Endothelial cell of umbilical vein (primary cell): ENCODE results near the gene CAPN5. TPM values are rescaled to one million over a fixed set of nuclear protein-coding genes. Genes with fewer than 3 reads are reported as not detected.

Experiments used
- BruUV-seq: library from RNA; stranded (reverse); fragments of 400-500 nt; replicated peaks from 2 replicates; lab custom pipeline; 2021; lab: Mats Ljungman, UMichigan
- CTCF ChIA-PET: fragments of 300-600, 350-600 bp; sonication (Branson Sonifier 250); formaldehyde crosslinking; loops from one replicate; lab custom pipeline; 2021; ENCODE audit warnings: antibody characterized with exemption, inconsistent platforms; lab: Charles Lee
- POLR2A ChIA-PET: fragments of 300-600, 350-600 bp; sonication (Branson Sonifier 250); formaldehyde crosslinking; loops from one replicate; lab custom pipeline; 2021; ENCODE audit warnings: antibody characterized with exemption, inconsistent platforms; lab: Charles Lee
- DNase-seq: peaks from one replicate; pipeline ENCODE4 v3.0.0-alpha.2; 2011; ENCODE audit warnings: low read depth, low spot score
- FAIRE-seq: peaks from 2 replicates; lab custom pipeline; 2011; peaks lifted over from hg19 to GRCh38; lab: Jason Lieb, UNC
- H2AFZ ChIP-seq: 2 replicates; pipeline ENCODE4 v1.6.0; 2012; ENCODE audit warnings: low read depth, low read length, control low read depth, inconsistent platforms
- H3K27ac ChIP-seq: 2 replicates; pipeline ENCODE4 v1.5.1; 2011; ENCODE audit warnings: low read depth, mild to moderate bottlenecking, control low read depth, low read length, moderate library complexity; ENCODE audit not compliant: insufficient read depth
- H3K27me3 ChIP-seq, 2 experiments: 2 replicates each; pipeline versions ENCODE4 v1.6.0 to v1.6.1; 2011; ENCODE audit warnings: low read length in 2 of 2, mixed read lengths in 1 of 2; ENCODE audit not compliant: control insufficient read depth in 2 of 2, insufficient read depth in 2 of 2
- H3K36me3 ChIP-seq, 2 experiments: 2 replicates in 1 of 2; 3 replicates in 1 of 2; pipeline ENCODE4 v1.5.1; 2011; ENCODE audit warnings: low read length in 2 of 2, mild to moderate bottlenecking in 1 of 2, moderate library complexity in 1 of 2; ENCODE audit not compliant: control insufficient read depth in 2 of 2, insufficient read depth in 2 of 2; ENCODE audit errors: extremely low read depth in 1 of 2
- H3K4me1 ChIP-seq: 3 replicates; pipeline ENCODE4 v1.5.1; 2011; ENCODE audit warnings: mild to moderate bottlenecking, low read length; ENCODE audit not compliant: control insufficient read depth, insufficient read depth; ENCODE audit errors: extremely low read depth
- H3K4me2 ChIP-seq: 2 replicates; pipeline ENCODE4 v1.6.1; 2011; ENCODE audit warnings: low read length, control low read depth, mixed read lengths; ENCODE audit not compliant: insufficient read depth
- H3K4me3 ChIP-seq, 3 experiments: fragments of 200-600 bp in 1 of 3; sonication (generic), shearing (Covaris generic) in 1 of 3; replicated peaks in 1 of 3; 2 replicates each; pipeline ENCODE4 v1.5.1; 2011 to 2016; ENCODE audit warnings: control low read depth in 3 of 3, low read length in 3 of 3, mild to moderate bottlenecking in 2 of 3, inconsistent platforms in 1 of 3, low read depth in 1 of 3, moderate library complexity in 1 of 3; ENCODE audit not compliant: insufficient read depth in 1 of 3
- H3K79me2 ChIP-seq: 2 replicates; pipeline ENCODE4 v1.6.0; 2012; ENCODE audit warnings: low read length, inconsistent platforms; ENCODE audit not compliant: control insufficient read depth, insufficient read depth
- H3K9ac ChIP-seq: replicated peaks from 2 replicates; pipeline ENCODE3; 2011; ENCODE audit warnings: low read length, control low read depth; ENCODE audit not compliant: insufficient read depth; ENCODE audit errors: extremely low read depth
- H3K9me1 ChIP-seq: replicated peaks from 3 replicates; pipeline ENCODE4 v1.6.0; 2011; ENCODE audit warnings: mild to moderate bottlenecking, low read length; ENCODE audit not compliant: control insufficient read depth, insufficient read depth; ENCODE audit errors: extremely low read depth
- H3K9me3 ChIP-seq: replicated peaks from 2 replicates; pipeline ENCODE4 v1.5.1; 2012; ENCODE audit warnings: low read length, inconsistent platforms; ENCODE audit not compliant: control insufficient read depth, insufficient read depth
- H4K20me1 ChIP-seq: replicated peaks from 2 replicates; pipeline ENCODE3; 2011; ENCODE audit warnings: mild to moderate bottlenecking, low read length; ENCODE audit not compliant: control insufficient read depth, insufficient read depth; ENCODE audit errors: extremely low read depth
- EZH2 ChIP-seq: IDR thresholded peaks from 2 replicates; pipeline ENCODE4 v1.6.1; 2012; ENCODE audit warnings: borderline replicate concordance, low read depth, mild to moderate bottlenecking, moderate library complexity, low read length, inconsistent platforms; ENCODE audit not compliant: severe bottlenecking
- FOS ChIP-seq: IDR thresholded peaks from 2 replicates; pipeline ENCODE4 v1.6.1; 2011; ENCODE audit warnings: mild to moderate bottlenecking, low read length, moderate library complexity, borderline replicate concordance; ENCODE audit not compliant: insufficient read depth
- GATA2 ChIP-seq: IDR thresholded peaks from 2 replicates; pipeline ENCODE4 v1.7.0; 2011; ENCODE audit warnings: low read depth, mild to moderate bottlenecking, moderate library complexity, mixed read lengths, low read length; ENCODE audit not compliant: insufficient read length, insufficient read depth
- JUN ChIP-seq: IDR thresholded peaks from 2 replicates; pipeline ENCODE4 v1.6.1; 2011; ENCODE audit warnings: borderline replicate concordance, low read depth; ENCODE audit not compliant: insufficient read length, insufficient read depth
- MYC ChIP-seq: IDR thresholded peaks from one replicate; pipeline ENCODE4 v1.6.1; 2011; ENCODE audit warnings: mild to moderate bottlenecking, low read depth, low read length
- POLR2A ChIP-seq: IDR thresholded peaks from 2 replicates; pipeline ENCODE4 v1.6.1; 2012; ENCODE audit warnings: low read depth, mild to moderate bottlenecking, control low read depth, low read length
- POLR2AphosphoS5 ChIP-seq: IDR thresholded peaks from 2 replicates; pipeline ENCODE4 v1.6.1; 2012; ENCODE audit warnings: low read depth, mild to moderate bottlenecking, control low read depth, low read length, moderate library complexity; ENCODE audit not compliant: insufficient read depth
- dilution Hi-C: fragments of 300-500 bp; cut with MboI; formaldehyde crosslinking; loops from one replicate; pipeline ENCODE4 v1.15.0; 2019; ENCODE audit warnings: low sequenced_read_pairs; ENCODE audit not compliant: extremely low pct_ligation_motif_present
- intact Hi-C: fragments of 100-400 bp; cut with micrococcal nuclease; formaldehyde crosslinking; loops from one replicate; pipeline ENCODE4 v1.10.0; 2022
- polyA plus RNA-seq, 4 experiments: library from polyadenylated mRNA; depleted of rRNA in 3 of 4; stranded (reverse) in 3 of 4; unstranded in 1 of 4; fragments of >200 nt; gene quantifications; 2 replicates each; pipeline versions ENCODE4 v1.2.1 to v1.2.3, GENCODE V29; 2011 to 2012; ENCODE audit warnings: missing spikeins in 1 of 4
- total RNA-seq: library from RNA; stranded (reverse); gene quantifications from 2 replicates; pipeline ENCODE4 v1.2.3, GENCODE V29; 2021
- TF ChIP-seq, protein P1 (sequence below): IDR thresholded peaks from 2 replicates; pipeline ENCODE4 v1.6.1; 2011; ENCODE audit not compliant: insufficient read depth, insufficient read length
- TF ChIP-seq, protein P2 (sequence below), 2 donors: IDR thresholded peaks; 1 replicate in 1 of 2; 2 replicates in 1 of 2; pipeline ENCODE4 v1.5.1; 2011; ENCODE audit warnings: low read length in 2 of 2, mild to moderate bottlenecking in 2 of 2, moderate library complexity in 2 of 2, control low read depth in 1 of 2, inconsistent platforms in 1 of 2, low read depth in 1 of 2; ENCODE audit not compliant: insufficient read depth in 1 of 2; ENCODE audit errors: extremely low read depth in 1 of 2

CAPN5 gene
- total and polyA plus RNA-seq, 2 donors (not counting 3 experiments of a cell fraction or from before 2014, with no cell fraction given): 15.0 to 17.0 TPM

DNA sequence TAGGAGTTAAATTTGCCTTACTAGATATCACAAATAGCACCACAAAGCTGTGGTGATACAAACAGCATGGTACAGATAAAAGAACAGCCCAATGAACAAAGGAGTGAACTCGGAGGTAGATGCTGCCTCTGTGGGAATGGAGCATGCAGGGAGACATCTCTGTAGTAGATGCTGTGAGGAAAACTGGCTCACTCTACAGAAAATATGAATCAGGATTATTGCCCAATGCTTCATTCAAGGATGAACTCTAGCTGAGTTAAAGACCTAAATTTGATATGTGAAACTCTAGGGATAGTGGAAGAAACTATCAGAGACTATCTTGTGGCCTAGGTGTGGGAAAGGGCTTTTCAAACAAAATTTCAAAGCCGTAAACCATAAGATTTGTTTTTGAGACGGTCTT is 15.3 kb upstream of the CAPN5 start:
- intact Hi-C loops (no loop called here), dilution Hi-C loops (no loop called here)
- Histone ChIP-seq H3K79me2 (no peaks in the 10 kb centered on the region), H3K4me2 (no peak overlapping the region), H3K9ac (no peak overlapping the region), H3K4me1 (peaks cover 2% of the 10 kb centered on the region), H3K27me3 (peaks cover 2% of the 10 kb centered on the region in 2 experiments), H4K20me1 (no peaks in the 10 kb centered on the region), H3K27ac (no peak overlapping the region), H3K36me3 (no peaks in the 10 kb centered on the region), H3K9me3 (no peaks in the 10 kb centered on the region), H3K9me1 (no peaks in the 10 kb centered on the region), H3K4me3 (no peak overlapping the region), H2AFZ (no peak overlapping the region)
- FAIRE-seq: no peak
- BruUV-seq: no TSS peak
- ChIA-PET CTCF (interaction anchor here (0.6 to 5.5 kb wide), 4 partner anchors 12 to 39 kb away, joined by 3 to 55 read pairs (median 10); no protein-coding TSS in a partner anchor), POLR2A (no interaction called here)
- no peak for DNase-seq
- no peak for TF ChIP-seq POLR2A
- no peak for TF ChIP-seq FOS
- no peak for TF ChIP-seq POLR2AphosphoS5

DNA sequence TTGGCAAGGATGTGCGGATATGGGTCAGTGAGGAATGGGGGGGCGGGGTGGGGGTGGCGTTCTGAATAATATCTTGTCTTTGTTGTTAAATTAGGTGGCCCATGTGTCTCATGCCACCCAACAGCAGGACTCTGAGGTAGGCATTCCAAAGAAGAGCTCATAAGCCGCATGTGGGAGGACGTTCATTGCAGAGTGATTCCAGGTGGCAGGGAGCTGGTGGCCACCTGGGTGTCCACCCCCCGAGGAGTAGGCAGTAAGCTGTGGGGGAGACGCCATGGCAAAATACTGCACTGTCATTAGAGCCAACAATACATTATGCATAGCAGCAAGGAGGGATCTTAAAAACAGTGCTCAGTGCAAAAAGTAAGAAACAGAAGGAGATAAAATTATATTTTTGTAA is 14.3 kb upstream of the CAPN5 start:
- ChIA-PET CTCF (interaction anchor here (1.6 to 5.5 kb wide), 3 partner anchors 11 to 53 kb away, joined by 4 to 55 read pairs (median 17); no protein-coding TSS in a partner anchor), POLR2A (no interaction called here)
- no peaks in the 10 kb centered on the region for H4K20me1 ChIP-seq
- DNase-seq: no peak
- intact Hi-C loops (no loop called here), dilution Hi-C loops (no loop called here)
- no peak for FAIRE-seq
- TF ChIP-seq FOS (no peak), POLR2A (no peak), POLR2AphosphoS5 (no peak), JUN (no peak), MYC (no peak), EZH2 (no peak), GATA2 (no peak)
- TF ChIP-seq, protein P1, sequence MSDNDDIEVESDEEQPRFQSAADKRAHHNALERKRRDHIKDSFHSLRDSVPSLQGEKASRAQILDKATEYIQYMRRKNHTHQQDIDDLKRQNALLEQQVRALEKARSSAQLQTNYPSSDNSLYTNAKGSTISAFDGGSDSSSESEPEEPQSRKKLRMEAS: no peak
- TF ChIP-seq, protein P2, sequence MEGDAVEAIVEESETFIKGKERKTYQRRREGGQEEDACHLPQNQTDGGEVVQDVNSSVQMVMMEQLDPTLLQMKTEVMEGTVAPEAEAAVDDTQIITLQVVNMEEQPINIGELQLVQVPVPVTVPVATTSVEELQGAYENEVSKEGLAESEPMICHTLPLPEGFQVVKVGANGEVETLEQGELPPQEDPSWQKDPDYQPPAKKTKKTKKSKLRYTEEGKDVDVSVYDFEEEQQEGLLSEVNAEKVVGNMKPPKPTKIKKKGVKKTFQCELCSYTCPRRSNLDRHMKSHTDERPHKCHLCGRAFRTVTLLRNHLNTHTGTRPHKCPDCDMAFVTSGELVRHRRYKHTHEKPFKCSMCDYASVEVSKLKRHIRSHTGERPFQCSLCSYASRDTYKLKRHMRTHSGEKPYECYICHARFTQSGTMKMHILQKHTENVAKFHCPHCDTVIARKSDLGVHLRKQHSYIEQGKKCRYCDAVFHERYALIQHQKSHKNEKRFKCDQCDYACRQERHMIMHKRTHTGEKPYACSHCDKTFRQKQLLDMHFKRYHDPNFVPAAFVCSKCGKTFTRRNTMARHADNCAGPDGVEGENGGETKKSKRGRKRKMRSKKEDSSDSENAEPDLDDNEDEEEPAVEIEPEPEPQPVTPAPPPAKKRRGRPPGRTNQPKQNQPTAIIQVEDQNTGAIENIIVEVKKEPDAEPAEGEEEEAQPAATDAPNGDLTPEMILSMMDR (IDR thresholded peaks at IDR 0.05; ENCODE audit: extremely low read depth in 1 of 2, insufficient read depth in 1 of 2, low read depth in 1 of 2, low read length in 2 of 2): no peak
- no peak overlapping the region for H2AFZ ChIP-seq
- no peaks in the 10 kb centered on the region for H3K4me1 ChIP-seq
- H3K36me3 ChIP-seq: no peaks in the 10 kb centered on the region
- H3K9ac ChIP-seq: no peak overlapping the region
- no peak overlapping the region for H3K4me3 ChIP-seq
- H3K9me1 ChIP-seq: no peaks in the 10 kb centered on the region
- no peak overlapping the region for H3K4me2 ChIP-seq
- H3K27me3 ChIP-seq: peaks cover 2% of the 10 kb centered on the region in 2 experiments
- H3K27ac ChIP-seq: no peak overlapping the region
- BruUV-seq: no TSS peak
- no peaks in the 10 kb centered on the region for H3K9me3 ChIP-seq
- H3K79me2 ChIP-seq: no peaks in the 10 kb centered on the region
